ENCODE measurements around the gene RSAD2. TPM values are rescaled to one million over a fixed set of nuclear protein-coding genes. Genes with fewer than 3 reads are reported as not detected.

RSAD2 gene, protein sequence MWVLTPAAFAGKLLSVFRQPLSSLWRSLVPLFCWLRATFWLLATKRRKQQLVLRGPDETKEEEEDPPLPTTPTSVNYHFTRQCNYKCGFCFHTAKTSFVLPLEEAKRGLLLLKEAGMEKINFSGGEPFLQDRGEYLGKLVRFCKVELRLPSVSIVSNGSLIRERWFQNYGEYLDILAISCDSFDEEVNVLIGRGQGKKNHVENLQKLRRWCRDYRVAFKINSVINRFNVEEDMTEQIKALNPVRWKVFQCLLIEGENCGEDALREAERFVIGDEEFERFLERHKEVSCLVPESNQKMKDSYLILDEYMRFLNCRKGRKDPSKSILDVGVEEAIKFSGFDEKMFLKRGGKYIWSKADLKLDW
- total RNA-seq, result 0.40 and 0.99 TPM in 2 replicates

DNA sequence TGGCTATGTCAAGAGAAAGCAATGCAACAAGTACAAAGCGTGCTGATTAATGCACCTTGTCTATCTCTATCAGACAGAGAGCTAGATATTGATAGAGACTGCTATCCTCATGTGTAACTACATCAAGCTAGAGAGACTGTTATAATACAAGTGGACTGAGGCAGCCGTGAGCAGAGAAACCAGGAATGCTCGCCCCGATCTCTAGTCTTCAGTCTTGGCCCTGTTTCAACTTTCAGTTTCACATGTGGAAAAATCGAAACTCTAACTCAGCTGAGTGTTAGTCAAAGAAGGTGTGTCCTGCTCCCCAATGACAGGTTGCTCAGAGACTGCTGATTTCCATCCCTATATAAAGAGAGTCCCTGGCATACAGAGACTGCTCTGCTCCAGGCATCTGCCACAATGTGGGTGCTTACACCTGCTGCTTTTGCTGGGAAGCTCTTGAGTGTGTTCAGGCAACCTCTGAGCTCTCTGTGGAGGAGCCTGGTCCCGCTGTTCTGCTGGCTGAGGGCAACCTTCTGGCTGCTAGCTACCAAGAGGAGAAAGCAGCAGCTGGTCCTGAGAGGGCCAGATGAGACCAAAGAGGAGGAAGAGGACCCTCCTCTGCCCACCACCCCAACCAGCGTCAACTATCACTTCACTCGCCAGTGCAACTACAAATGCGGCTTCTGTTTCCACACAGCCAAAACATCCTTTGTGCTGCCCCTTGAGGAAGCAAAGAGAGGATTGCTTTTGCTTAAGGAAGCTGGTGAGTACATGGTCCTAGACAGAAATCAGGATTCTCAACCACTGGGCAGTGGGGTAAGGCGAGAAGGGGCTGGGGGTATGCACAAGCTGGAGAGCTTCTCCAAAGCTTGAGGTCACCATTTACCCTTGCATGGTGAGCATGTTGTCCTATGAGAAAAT lies at the start of gene RSAD2:
Gene RSAD2, plus strand, starts transcription at position 376 of the 903 bp plus-strand sequence. Its CDS starts 24 bp downstream, at position 400.

DNA sequence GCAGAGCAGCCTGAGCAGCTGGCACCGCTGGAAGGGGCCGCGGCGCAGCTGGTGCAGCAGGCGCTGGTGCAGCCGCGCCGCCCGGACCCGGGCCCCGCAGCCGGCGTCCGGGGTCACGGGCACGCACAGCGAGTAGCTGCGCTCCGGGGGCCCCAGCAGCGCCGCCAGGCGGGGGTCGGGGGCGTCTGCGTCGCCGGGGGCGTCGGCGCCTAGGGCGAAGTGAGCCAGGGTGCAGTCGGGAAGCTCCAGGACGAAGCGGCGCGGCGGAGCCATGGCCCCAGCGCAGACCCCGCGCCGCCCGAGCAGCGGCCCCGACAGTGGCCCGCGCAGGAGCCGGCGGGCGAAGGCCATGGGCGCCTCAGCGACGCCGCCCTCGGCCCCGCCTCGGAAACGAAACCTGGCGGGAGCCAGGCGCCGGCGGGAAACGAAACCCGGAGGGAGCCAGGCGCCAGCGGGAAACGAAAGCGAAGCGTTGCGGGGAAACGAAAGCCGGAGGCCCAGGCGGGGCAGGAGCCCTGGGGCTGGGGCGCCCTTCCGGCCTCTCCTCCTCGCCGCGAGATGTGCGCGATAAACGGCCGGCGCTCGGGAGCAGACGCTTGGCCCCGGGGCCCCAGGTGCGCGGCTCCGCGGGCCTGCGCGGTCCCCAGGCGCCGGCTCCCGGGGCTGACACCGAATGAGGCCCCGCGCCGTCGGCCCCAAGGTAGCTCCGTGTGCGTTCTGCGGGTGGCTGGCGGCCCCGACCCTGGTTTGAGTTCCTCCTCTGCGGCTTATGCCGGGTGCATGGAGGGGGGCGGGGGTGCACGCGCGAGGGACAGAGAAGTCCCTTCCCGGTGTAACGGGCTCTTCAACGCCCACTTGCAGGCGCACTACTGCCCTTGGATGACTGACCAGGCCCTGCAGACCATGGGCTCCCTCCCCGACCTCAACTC lies 12.0 kb upstream of the RSAD2 start, which contains the start of gene CMPK2:
Gene CMPK2, minus strand, starts transcription at position 562 of the 929 bp plus-strand sequence. Its CDS starts 211 bp downstream, at position 351.

DNA sequence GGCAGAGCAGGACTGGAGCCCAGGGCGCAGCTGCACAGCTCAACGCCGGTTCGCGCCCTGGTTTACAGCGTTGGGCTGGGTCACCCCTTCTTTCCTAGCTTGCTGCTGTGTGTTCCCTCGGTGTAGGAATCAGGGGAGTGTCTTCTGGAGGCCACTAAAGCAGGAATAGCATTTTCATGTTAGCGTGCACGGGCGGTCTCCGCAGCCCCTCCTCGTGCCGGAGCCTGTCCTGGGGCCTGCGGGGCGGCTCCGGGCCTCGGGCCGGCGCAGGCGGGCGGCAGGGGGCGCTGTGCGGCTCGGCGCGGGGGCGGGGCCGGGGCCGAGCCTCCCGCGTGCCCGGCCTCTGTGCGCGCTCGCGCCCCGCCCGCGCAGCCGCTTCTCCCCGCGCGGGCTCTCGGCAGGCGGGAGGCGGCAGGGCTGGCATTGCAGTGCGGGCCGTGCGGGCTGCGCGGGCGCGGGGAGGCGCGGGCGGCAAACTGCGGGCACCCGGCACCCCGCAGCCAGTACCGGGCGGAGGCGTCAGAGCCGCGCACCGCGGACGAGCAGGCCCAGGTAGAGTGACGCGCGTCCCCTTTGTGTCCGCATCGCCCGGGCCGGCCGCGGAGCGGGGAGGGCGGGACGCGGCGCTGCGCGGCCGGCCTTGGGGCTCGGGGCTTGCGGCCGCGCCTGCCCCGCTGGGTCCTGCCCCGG lies 39.6 kb downstream of the RSAD2 start, which contains the start of gene RNF144A:
Gene RNF144A, plus strand, starts transcription at position 342 of the 690 bp plus-strand sequence. CDS start 79,515 bp downstream, outside the sequence.

Other genes with a start within 250 kb of the RSAD2 start
- gene CMPK2, start 11.9 kb upstream of the RSAD2 start, total RNA-seq, result 1.6 and 2.1 TPM in 2 replicates
- gene RNF144A, start 39.6 kb downstream of the RSAD2 start, total RNA-seq, result 0.56 and 1.5 TPM in 2 replicates

All from aortic smooth muscle cell (primary cell).